Esophagus squamous epithelium (tissue), 4 donors: Measurements from ENCODE around the gene APOC1.

Experiments used
- POLR2A ChIP-seq, 4 donors: fragments of 450-650 bp; IDR thresholded peaks; one replicate each; pipeline ENCODE4 v1.6.1; 2017; ENCODE audit warnings: antibody characterized with exemption in 4 of 4, mild to moderate bottlenecking in 4 of 4, moderate library complexity in 3 of 4
- TF ChIP-seq, protein P1 (sequence below), 6 experiments: fragments of 450-650 bp in 4 of 6; fragments of 200-600 bp in 2 of 6; sonication (generic) in 2 of 6; IDR thresholded peaks; one replicate each; pipeline ENCODE4 v1.5.1; 2016 to 2019; ENCODE audit warnings: antibody characterized with exemption in 6 of 6, mild to moderate bottlenecking in 4 of 6, moderate library complexity in 4 of 6

DNA sequence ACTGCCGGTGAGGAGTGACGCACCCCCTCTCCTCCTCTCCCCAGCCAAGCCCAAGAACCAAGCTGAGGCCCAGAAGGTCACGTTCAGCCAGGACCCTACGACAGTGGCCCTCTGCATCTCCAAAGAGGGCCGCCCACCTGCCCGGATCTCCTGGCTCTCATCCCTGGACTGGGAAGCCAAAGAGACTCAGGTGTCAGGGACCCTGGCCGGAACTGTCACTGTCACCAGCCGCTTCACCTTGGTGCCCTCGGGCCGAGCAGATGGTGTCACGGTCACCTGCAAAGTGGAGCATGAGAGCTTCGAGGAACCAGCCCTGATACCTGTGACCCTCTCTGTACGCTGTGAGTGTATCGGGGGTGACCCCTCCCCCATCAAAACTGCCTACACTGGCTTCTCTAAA is 42.6 kb upstream of the APOC1 start:
- TF ChIP-seq, protein P1, sequence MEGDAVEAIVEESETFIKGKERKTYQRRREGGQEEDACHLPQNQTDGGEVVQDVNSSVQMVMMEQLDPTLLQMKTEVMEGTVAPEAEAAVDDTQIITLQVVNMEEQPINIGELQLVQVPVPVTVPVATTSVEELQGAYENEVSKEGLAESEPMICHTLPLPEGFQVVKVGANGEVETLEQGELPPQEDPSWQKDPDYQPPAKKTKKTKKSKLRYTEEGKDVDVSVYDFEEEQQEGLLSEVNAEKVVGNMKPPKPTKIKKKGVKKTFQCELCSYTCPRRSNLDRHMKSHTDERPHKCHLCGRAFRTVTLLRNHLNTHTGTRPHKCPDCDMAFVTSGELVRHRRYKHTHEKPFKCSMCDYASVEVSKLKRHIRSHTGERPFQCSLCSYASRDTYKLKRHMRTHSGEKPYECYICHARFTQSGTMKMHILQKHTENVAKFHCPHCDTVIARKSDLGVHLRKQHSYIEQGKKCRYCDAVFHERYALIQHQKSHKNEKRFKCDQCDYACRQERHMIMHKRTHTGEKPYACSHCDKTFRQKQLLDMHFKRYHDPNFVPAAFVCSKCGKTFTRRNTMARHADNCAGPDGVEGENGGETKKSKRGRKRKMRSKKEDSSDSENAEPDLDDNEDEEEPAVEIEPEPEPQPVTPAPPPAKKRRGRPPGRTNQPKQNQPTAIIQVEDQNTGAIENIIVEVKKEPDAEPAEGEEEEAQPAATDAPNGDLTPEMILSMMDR (IDR thresholded peaks at IDR 0.05), result no peak
- no peak for TF ChIP-seq POLR2A (IDR thresholded peaks at IDR 0.05)
